GM19438 (cell line): ENCODE results near the gene ZNF570.

Experiments used
- ATAC-seq: cut with Tn5 transposase; IDR thresholded peaks from one replicate; pipeline ENCODE4 v1.9.1; 2021; ENCODE audit warnings: low read depth; ENCODE audit not compliant: unreplicated experiment

ZNF570 gene

GRCh38 chr19:37468961-37469777 is at the start of gene ZNF570:
Gene ZNF570 (plus strand): TSS chr19:37469356. CDS start chr19:37470355, 999 bp downstream.
- ATAC-seq = peak; percentile 55

- ATAC-seq = no peak
Observed at GRCh38 chr19:37452500-37453245, 16.5 kb upstream of the ZNF570 start.

- no peak for ATAC-seq
Observed at GRCh38 chr19:37466277-37466797, 2.8 kb upstream of the ZNF570 start.

DNA sequence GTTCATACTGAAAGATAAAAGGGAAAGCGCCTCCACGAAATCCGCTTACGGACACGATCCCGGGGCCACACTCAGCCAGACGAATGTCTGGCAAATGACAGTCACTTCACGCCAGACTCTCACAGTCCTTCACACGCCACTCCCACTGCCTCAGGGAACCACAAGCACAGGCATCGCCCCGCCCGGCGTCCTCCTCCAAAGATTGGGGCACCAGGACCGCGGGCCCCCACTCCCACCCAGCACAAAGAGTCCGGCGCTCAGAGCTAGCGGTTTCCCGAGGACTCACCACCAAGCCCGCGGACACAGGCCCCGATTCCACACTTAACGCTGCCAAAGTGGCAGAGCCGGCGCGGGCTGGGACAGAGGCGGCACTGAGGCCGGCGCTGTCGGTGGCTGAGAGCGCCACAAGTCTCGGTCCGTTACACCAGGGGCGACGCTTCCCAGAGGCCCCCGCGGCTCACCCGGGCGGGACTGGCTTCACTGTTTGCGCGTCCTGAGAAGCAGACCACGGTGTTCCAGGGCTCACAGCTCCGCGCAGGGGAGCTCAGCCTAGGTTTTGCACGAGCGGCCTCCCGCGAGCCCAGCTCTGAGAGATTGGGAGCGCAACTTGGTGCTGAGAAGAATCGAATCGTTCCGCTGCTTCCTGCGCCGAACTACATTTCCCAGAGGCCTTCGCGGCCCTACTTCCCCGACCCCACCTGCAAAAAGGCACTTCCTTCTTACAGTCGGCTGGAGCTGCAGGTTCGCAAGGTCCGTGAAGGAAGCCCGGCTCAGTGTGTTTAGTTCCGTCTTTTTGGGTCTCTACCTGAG is 2.2 kb upstream of the ZNF570 start, which contains the start of gene ZNF569:
TSS of gene ZNF569 (minus strand) at position 647 of the 810 bp plus-strand sequence. CDS start 22,523 bp downstream, outside the sequence.
- ATAC-seq = peak; percentile 69

DNA sequence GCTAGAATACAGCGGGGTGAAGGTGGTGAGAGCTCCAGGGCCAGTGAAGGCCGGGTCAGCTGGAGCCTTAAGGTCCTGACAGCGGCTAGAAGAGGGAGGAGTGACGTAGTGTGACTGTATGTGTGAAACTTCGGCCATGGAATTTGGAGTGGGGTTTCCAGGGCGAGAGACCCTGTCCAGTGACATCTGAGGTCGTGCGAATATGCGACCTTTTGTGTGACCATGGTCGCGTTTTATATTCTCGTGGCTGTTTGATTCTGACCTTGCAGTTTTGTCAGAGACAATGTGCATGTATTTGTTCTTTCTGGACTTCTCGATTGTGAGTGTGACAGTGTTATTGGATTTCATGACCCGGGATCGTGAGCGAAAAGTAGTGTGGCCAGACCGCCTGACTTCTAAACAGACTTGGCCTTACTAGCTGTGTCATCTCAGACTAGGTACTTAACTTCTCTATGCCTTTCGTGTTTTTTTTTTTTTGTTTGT is 1.5 kb upstream of the ZNF570 start:
- no peak for ATAC-seq

- no peak for ATAC-seq
Observed at GRCh38 chr19:37470216-37470615, 1.1 kb downstream of the ZNF570 start.

DNA sequence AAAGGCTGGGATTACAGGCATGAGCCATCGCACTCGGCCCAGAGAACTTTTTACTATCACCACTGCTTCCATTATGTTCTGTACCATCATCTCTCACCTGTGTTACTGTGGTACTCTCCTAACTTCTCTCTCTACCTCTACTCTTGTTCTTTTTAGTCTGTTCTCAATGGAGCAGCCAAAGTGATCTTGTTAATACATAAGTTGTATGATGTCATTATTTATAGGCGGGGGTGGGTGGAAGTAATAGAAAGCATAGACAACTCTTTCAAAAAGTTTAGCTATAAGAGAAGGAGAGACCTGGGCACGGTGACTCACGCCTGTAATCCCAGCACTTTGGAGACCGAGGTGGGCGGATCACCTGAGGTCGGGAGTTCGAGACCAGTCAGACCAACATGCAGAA is 3.0 kb downstream of the ZNF570 start:
- no peak for ATAC-seq

GRCh38 chr19:37484406-37485168 is 15.4 kb downstream of the ZNF570 start:
- no peak for ATAC-seq

DNA sequence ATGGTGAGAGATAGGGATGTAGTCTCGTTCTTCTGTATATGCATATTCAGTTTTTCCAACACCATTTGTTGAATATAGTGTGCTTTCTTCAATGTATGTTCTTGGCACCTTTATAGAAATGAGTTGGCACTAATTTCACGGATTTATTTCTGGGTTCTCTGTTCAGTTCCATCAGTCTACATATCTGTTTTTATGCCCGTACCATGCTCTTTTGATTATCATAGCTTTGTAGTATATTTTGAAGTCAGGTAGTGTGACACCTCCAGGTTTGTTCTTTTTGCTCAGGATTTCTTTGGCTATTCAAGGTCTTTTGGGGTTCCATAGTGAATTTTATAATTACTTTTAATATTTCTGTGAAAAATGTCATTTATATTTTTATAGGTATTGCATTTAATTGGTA is 23.1 kb downstream of the ZNF570 start:
- no peak for ATAC-seq

- ATAC-seq = no peak
Observed at GRCh38 chr19:37505958-37506386, 36.8 kb downstream of the ZNF570 start.

GRCh38 chr19:37506387-37507166 is 37.4 kb downstream of the ZNF570 start, which contains the start of gene ZNF793:
Gene ZNF793 (plus strand): TSS chr19:37506939. CDS start chr19:37523440, 16,501 bp downstream.
- no peak for ATAC-seq

- ATAC-seq = no peak
Observed at GRCh38 chr19:37507167-37507464, 38.0 kb downstream of the ZNF570 start.

DNA sequence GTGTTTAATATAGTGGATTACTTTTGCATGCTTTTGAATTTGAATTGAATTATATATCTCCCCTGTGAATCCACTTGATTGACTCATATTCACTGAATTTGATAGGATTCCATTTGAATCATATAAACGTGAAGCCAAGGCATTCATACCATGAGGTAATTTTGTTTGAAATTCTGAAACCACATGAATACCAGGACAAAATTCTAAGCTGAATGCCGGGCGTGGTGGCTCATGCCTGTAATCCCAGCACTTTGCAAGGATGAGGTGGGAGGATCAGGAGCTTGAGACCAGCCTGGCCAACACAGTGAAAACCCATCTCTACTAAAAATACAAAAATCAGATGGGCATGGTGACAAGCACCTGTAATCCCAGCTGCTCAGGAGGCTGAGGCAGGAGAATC is 42.0 kb downstream of the ZNF570 start:
- ATAC-seq = no peak

DNA sequence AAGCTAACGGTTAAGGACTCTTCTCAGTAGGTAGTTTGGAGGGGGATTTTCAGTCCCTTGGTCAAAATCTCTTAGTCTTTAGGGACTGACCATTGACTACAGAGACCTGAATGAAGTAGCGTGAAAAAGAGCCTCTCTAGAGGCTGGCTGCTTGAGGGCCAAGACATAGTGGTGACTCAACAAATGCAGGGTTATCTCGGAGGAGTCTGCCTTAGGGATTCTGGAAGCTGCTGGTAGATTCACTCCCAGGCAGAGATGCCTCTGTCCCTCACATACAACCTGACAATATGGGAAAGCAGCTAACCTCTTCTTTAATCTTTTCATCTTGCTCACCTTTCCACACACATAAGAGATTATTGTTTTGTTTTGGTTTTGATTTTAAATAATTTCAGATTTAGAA is 42.7 kb downstream of the ZNF570 start:
- ATAC-seq = no peak

DNA sequence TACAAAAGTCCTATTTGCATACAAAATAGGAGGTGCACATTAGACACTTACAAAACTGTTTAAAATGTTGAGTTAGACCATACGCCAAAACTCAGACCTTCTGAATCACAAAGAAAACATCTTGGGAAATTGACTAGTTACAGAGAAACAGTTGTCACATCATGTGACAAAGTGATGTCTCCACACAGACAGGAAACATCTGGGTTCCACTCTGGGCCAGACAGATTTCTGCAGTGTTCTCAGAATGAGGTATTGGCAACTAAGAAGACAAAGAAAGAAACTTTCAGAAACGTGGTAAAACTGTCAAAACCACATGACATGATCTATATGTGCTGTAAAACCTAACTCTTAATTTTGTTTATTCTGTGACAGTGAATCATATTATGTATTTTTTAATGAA is 44.2 kb downstream of the ZNF570 start:
- ATAC-seq = no peak

DNA sequence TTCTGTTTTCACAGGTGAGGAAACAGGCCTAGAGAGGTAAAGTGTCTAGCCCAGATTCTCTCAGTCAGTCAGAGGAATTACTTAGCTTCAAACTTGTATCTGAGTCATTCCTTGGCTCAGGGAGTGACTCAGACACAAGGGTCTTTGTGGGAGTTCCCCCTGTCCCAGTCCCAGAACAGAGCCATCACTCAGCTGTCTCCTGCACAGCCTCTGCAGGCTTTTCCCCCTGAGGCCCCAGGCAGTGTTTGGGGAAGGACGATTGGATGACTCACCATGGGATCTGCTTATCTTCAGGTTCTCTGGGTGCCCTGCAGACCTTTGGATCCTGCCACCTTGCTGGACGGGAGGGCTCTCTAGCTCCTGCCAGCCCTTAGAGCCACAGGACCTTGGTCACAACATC is 50.7 kb downstream of the ZNF570 start:
- ATAC-seq = no peak

GRCh38 chr19:37537391-37537947 is 68.3 kb downstream of the ZNF570 start:
- no peak for ATAC-seq
